Ovary (tissue), 3 donors: ENCODE results near the gene TSHZ3.

ENCODE experiments used
- CTCF ChIP-seq, 3 donors: fragments of 450-650 bp in 2 of 3; fragments of 200-600 bp in 1 of 3; IDR thresholded peaks; one replicate each; pipeline versions ENCODE4 v1.5.1 to v1.8.0; 2016 to 2022; ENCODE audit warnings: antibody characterized with exemption in 3 of 3, mild to moderate bottlenecking in 1 of 3
- EP300 ChIP-seq: sonication (generic); formaldehyde crosslinking; IDR thresholded peaks from one replicate; pipeline ENCODE4 v1.6.1; 2017; ENCODE audit warnings: antibody characterized with exemption
- POLR2A ChIP-seq: fragments of 450-650 bp; IDR thresholded peaks from one replicate; pipeline ENCODE4 v1.6.1; 2017; ENCODE audit warnings: antibody characterized with exemption, mild to moderate bottlenecking, moderate library complexity
- donor health status: DM: no; HTN: no; CAD: no.

GRCh38 chr19:31385744-31386143 is 36.5 kb upstream of the TSHZ3 start:
- no peak for TF ChIP-seq CTCF (IDR thresholded peaks at IDR 0.05)
- TF ChIP-seq EP300 = no peak
- no peak for TF ChIP-seq POLR2A
